ENCODE measurements around the gene VWA5B1. TPM values are rescaled to one million over a fixed set of nuclear protein-coding genes. Genes with fewer than 3 reads are reported as not detected.

VWA5B1 gene
- total RNA-seq, 1 experiment from 2014 or later: not detected

DNA sequence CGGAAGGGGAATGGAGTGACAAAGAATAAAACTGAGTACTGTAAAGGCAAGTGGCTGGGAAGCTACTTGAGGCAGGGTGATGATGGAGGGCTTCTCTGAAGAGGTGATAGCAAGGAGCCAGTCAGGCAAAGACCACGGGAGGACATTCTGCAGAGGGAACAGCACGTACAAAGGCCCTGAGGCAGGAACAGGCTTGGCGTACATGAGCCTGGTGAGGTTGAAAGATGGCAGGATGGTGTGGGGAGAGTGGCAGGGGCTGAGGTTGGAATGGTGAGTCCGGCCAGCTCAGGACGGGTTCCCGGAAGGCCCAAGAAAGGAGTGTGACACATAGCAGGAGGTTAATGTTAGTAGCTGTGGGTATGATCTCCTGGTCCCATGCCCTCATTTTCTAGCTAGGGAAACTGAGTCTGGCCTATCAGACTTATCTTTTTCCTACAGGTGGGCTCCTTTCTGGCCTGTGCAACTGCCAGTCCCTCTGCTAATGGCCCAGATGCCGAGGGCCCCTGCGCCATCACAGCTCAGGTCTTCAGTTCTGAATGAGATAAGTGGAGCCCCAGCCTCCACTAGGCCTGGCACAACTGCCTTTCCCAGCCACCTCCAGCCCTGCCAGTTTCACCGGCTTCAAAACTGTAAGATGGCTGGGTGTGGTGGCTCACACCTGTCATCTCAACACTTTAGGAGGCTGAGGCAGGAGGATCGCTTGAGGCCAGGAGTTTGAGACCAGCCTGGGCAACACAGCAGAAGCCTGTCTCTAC is 87.0 kb downstream of the VWA5B1 start:
- in situ Hi-C loops (cut with HindIII; ENCODE audit: low sequenced_read_pairs): no loop called here
- DNase-seq (ENCODE audit: low spot score): no peak

DNA sequence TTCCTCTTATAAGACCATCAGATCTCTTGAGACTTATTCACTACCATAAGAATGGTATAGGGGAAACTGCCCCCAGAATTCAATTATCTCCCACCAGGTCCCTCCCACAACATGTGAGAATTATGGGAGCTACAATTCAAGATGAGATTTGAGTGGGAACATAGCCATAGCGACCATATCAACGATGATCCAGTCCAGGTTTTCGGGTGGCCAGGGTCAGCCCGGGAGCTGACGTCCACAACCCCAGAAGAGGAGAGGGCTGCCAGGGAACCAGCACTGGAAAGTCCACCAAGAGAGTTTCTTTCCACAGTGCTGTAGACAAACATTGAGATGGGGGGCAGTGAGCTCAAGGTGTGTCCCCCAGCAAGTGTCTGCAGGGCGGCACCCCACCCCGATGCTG is 88.4 kb downstream of the VWA5B1 start:
- DNase-seq (ENCODE audit: low spot score): no peak
- in situ Hi-C loops (cut with HindIII; ENCODE audit: low sequenced_read_pairs): no loop called here

DNA sequence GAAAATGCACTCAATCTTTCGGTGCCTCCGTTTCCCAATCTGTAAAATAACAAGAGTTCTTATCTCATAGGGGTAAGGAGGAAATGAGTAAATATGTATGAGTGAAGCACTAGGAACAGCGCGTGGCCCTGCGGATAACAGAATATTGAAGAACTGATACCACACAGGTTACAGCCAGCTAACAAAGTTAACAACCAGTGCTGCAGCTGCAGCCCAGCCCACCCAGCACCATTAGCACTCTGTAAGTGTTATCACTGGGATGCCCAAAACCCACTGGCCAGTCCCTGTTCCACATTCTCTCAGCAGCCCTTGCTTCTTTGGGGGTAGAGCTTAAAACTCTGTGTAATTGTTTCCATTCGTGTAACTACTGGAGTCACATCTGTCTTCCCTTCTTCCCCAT is 89.5 kb downstream of the VWA5B1 start:
- no peak for DNase-seq (ENCODE audit: low spot score)
- in situ Hi-C loops (cut with HindIII; ENCODE audit: low sequenced_read_pairs): no loop called here

DNA sequence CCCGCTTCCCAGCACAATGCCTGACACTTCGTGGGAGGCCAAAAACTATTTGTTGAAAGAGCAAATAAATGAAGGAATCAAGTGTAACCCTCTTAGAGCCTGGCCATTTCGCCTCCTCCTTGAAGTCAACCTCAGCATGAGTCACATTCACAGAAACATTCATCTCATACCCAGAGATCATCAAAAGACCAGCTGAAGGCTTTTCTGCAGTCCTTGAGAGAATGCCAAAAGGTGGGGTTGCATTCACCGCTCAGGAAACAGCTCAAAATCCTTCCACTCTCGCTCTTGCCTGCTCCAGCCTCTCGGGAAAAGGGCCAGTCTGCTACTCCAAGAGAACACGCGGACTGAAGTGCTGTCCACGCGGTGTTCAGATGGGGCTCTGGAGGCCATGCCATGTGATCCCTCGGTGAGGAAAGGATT is 90.0 kb downstream of the VWA5B1 start:
- no peak for DNase-seq (ENCODE audit: low spot score)

DNA sequence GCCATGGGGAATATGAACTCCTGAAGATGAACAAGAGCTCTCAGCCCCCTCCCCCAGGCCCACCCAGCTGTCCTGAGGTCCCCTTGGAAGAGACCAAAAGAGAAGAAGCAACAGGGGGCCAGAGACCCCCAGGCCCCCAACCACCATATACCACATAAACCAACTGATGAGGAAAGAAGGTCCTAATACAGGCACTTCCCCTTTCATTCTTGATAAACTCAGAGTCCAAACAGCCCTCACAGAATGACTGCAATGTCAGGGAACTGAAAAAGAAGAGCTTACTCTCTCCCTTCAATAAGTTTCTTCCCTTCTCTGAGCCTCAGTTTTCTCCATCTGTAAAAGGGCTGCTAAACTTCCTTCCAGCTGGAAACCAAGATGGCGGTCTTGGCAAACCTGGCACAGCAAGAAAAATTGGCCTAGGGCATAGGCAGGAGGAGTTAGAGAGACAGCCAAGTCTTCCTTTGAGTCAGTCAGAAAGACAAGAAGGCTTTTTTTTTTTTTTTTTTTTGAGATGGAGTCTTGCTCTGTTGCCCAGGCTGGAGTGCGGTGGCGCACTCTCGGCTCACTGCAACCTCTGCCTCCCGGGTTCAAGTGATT is 90.5 kb downstream of the VWA5B1 start:
- no peak for DNase-seq (ENCODE audit: low spot score)
- in situ Hi-C loops (cut with HindIII; ENCODE audit: low sequenced_read_pairs): no loop called here

More for the DNA sequence above, 90.0 kb downstream of the VWA5B1 start:
- in situ Hi-C loops (cut with HindIII; ENCODE audit: low sequenced_read_pairs): no loop called here

DNA sequence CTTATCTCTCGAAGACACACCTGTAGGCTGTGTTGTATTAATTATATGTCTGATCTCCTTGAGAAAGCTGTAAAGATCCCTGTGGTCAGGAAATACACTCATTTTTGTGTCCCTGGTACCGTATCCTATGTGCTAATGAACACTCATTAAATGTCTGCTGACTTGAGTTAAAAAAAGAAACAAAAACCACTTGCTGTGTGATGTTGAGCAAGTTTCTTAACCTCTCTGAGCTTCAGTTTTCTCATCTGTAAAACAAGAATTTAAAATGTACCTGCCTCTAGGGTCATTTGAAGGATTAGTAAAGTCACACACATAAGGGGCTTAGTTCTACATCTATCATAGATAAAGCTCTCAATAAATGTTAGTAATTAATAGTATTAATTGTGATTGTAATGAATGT is 91.3 kb downstream of the VWA5B1 start:
- in situ Hi-C loops (cut with HindIII; ENCODE audit: low sequenced_read_pairs): no loop called here
- no peak for DNase-seq (ENCODE audit: low spot score)

DNA sequence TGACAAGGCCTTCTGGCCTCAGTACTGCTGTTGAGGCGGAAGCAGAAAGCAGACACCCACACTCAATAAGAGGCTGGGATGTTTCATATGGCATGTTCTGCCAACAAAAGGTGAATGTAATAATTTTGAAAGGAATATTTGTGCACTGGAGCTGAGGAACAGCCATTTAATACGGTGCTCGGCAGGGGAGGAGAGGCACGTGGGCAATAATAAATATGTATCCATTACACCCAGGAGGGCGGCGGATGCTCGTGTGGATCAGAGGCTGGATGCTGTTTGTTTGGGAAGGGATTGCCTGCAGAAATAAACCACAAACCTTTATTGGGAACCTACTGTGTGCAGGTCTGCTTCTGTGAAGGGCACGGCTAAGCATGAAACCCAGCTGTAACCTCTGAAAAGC is 92.0 kb downstream of the VWA5B1 start:
- in situ Hi-C loops (cut with HindIII; ENCODE audit: low sequenced_read_pairs): no loop called here
- no peak for DNase-seq (ENCODE audit: low spot score)

DNA sequence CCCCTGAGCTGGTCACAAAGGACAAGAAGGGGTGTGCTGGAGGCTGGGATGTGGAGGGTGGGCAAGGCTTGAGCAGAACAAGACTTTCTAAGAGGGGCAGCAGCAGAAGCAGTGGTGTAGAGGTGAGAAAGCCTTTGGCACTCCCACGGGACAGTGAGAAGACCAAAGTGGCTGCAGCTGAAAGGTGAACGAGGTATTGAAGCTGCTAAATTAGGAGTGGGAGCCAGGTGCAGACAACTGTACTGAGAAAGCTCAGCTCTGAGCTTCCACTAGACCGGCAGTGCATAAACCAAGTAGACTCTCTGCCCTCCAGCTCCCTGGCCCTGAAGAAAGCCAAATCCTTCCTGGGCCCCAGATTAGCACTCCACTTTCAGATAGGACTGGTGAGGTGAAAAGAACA is 93.0 kb downstream of the VWA5B1 start:
- DNase-seq (ENCODE audit: low spot score): no peak
- in situ Hi-C loops (cut with HindIII; ENCODE audit: low sequenced_read_pairs): no loop called here

DNA sequence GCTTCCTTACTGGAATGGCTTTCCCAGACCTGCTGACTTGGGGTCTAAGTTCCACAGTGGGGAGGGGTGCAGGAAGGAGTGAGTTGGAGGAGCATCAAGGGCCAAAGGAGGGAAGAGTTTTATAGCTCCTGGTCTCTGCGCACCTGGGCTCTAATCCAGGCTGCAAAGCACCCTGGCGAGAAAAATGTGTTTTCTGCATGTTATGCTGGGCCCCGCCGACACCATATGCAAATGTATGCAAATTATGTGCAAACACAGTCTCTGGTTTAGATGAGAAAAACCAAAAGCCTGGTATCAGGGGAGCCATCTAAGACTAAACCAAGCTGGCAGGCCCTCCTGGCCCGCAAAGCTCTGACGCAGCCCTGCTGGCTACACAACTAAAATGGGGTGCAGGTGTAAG is 95.0 kb downstream of the VWA5B1 start:
- DNase-seq (ENCODE audit: low spot score): no peak
- in situ Hi-C loops (cut with HindIII; ENCODE audit: low sequenced_read_pairs): no loop called here

DNA sequence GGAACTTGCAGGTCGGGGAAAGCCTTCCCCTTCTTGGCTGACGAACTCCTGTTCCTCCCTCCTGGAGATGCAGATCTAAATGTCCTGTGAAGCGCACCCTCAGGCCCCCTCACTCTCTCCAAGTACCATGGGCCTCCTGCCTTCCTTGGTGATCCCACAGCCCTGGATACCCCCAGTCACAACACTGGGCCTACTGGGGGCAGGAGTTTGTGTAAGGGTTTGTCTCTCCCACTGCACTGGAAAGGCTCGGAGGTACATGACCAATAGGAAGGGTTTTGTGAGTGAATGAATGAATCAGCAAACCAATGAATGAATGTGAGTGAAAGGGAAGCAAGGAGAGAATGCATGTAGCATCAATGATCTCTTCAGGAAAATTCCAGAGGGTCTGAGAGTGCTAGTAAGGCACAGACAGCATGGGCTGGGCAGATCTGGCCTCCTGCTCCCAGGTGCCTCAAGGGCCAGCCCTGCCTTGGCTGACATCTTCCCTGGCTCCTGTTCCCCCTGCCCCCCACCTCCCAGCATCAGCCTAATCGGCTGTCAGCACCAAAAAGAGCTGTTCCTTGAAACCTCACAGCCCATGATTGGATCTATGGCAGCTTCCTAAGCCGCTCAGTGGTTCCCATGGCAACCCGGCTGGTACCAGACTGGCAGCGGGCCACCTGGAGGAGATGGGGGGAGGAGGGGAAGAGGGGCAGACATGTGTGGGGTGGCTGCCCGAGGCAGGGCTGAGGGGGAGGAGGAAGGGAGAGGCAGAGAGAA is 95.8 kb downstream of the VWA5B1 start:
- DNase-seq (ENCODE audit: low spot score): no peak
- in situ Hi-C loops (cut with HindIII; ENCODE audit: low sequenced_read_pairs): no loop called here

DNA sequence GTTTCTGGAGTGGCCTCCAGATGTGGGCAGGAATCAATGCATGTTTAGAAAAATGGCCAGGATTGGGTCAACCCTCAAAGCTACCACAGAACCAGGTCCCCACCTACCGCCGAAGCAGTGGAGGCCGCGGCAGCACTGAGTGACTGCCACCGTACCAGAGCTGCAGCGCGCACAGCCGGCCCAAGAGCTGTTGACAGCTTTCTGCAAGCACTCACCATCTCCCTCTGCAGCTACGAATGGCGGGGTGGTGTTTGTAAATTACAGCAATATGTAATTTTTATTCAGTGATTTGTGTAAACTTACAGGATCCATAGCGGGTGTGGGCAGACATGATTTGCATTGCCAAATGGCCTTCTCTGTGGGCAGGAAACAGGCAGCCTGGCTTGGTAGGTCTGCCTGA is 98.9 kb downstream of the VWA5B1 start:
- no peak for DNase-seq (ENCODE audit: low spot score)
- in situ Hi-C loops (cut with HindIII; ENCODE audit: low sequenced_read_pairs): no loop called here

DNA sequence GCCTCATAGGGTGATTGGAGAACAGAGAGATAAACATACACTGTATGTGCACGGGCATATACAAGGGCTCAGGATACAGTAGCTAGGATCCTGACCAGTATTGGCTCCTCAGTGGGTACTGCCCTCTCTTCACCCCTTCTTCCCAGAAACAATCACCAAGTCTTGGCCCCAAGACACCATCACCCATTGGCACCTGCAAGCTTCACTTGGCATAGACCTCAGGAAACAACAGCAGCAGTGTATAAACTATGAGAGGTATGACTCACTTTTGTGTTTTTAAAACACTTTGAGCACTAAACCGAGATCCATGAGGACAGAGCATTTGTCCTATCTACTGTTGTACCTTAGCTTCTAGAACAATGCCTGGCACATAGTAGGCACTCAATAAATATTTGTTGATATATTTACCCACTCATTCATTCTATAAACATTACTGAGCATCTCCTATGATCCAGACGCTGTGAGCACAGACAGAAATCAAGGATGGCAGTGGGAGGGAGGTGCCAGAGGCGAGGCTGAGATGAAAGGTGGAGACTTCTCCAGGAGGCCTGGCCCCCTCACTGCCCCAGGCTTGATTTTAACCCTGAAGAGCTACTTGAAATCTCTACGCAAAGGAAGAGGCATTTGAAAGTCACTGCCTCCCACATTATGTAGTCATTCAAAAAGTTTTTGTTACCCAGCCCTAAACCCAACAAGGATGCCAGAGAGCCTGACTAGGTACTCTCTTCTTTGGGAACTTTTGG is 100.1 kb downstream of the VWA5B1 start:
- no peak for DNase-seq (ENCODE audit: low spot score)
- in situ Hi-C loops (cut with HindIII; ENCODE audit: low sequenced_read_pairs): no loop called here

DNA sequence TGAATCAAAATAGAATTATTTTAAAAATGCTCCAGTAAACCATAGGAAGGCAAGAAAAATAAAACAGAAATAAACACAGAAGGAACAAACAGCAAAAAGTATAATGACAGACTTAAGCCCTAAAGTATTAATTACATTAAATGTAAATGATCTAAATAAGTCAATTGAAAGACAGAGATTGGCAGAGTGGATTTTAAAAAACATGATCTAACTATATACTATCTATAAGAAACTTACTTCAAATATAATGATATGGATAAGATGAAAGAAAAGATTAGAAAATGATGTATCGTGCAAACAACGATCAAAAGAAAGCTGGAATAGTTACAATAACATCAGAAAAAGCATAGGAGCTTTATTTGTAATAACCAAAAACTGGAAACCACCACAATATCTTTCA is 104.6 kb downstream of the VWA5B1 start:
- in situ Hi-C loops (cut with HindIII; ENCODE audit: low sequenced_read_pairs): no loop called here
- DNase-seq (ENCODE audit: low spot score): no peak

DNA sequence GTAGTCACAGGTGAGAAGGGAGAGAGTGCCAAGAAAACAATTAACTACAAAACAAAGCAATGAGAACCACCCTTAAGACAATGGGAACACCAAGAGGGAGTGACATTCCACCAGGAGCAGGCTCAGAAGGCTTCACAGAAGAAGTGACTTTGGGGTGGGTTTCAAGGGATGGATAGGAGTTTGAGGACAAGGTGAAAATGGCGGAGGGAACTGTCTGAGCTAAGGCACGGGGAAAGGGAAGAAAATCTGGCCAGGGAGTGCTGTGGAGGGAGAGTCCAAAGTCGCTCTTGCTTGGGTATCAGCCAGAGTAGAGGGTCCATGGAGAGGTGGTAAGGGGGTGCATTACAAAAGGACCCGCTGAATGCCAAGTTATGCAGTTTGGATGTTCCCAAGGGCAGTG is 108.1 kb downstream of the VWA5B1 start:
- in situ Hi-C loops (cut with HindIII; ENCODE audit: low sequenced_read_pairs): no loop called here
- DNase-seq (ENCODE audit: low spot score): no peak

DNA sequence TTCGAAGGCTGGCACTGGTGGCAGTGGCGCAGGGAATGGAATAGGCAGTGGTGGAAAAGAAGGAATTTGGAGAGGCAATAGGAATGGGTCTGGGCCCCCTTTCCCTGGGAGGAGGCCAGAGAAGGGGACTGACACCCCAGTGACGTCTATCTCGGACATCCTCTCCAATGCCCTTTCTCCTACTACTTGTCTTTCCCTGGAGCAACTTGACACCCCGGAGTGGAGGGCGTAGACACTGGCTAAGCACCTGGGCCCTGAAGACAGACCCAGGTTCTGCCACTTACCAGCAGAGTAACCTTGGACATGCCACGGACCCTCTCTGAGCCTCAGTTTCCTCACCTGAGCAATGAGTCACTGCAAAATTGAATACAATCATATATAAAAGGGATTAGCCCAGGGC is 108.5 kb downstream of the VWA5B1 start:
- in situ Hi-C loops (cut with HindIII; ENCODE audit: low sequenced_read_pairs): no loop called here
- DNase-seq (ENCODE audit: low spot score): no peak

DNA sequence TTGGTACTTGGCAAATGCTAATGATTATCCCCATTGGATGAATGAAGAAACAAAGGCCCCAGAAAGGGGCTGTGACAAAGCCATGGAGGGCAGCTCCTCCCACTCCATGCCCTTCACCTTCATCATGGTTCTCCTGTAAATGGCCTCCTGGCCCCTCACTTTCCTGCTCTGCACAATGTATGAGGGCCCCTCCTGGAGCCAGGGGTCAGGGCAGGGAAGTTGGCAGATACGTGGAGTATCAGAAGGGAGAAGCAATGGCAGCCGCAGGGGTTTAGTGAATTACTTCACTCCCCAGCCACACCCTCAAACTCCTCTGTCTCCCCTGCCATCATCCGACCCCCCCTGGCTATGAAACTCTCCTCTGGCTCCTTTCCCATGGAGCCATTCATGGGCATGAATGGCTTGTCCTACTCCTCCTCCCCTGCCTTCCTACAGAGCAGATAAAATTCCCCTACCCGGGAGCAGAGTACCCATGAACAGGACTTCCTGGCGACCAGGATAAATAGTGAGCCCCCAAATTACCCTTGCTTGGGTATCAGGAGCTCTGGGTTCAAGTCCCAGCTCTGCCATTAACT is 109.0 kb downstream of the VWA5B1 start:
- no peak for DNase-seq (ENCODE audit: low spot score)
- in situ Hi-C loops (cut with HindIII; ENCODE audit: low sequenced_read_pairs): no loop called here

DNA sequence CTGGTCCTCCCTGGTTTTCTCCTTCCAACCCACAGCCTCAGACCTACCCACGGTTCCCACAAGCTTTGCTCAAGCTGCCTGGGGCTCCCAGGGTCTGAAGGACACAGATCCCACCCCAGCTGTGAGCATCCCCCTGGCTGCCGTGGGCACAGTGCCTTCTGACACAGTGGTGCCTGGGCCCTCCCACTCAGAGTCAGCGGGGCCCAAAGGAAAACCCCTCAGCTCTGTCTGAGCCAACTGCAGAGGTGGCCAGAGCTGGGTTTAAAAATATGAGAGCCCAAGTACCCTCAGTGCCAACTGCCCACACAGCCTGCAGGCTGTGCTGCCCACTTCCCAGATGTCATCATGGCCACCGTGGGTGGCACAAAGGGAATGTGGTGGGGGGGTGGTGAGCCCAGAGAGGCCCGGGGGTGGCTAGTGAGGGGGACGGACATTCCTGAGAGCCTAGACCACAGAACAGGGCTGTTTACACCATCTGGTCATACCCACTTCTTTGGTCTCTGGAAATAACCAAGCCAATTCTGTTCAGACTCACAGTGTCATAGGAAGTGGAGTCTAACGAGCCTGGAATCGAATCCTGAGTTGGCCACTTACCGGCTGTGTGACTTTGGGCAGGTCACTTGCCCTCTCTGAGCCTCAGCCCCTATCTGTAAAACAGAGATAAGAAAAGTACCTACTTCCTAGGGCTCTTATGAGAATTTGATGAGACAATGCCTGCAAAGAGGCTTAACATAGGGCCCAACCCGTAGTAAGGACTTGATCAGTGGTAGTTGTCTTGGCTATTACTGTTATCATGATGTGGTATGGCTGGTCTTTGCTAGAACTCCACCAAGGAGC is 109.9 kb downstream of the VWA5B1 start:
- in situ Hi-C loops (cut with HindIII; ENCODE audit: low sequenced_read_pairs): no loop called here

DNA sequence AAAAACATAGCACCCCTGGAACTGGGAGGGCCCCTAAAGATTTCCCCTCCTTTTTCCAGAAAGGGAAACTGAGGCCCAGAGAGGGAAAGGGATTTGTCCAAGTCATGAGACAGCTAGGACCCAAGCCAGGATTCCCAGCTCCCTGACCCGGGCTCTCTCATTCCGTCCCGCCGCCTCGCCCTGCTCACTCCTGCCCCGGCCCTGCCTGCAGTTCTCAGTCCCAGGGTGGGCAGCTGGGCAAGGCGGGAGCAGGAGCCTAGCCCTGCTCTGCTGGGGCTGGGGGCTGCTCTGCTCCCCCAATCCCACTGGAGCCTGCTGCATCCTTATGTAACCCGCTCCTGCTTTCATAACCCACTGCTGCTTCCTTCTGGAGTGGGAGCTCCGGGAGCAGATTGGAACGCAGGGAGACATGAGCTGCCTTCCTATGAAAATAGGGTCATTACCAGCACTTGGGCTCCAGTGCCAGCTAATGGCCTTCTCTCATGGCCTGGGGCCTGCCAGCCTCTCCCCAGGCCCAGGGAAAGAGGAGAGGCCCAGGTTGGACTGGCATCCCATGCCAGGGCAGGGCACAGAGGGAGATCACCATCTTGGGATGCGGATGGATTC is 110.8 kb downstream of the VWA5B1 start:
- in situ Hi-C loops (cut with HindIII; ENCODE audit: low sequenced_read_pairs): no loop called here
- DNase-seq (ENCODE audit: low spot score): peak; percentile 83

More for the DNA sequence above, 109.9 kb downstream of the VWA5B1 start:
- DNase-seq (ENCODE audit: low spot score): no peak

All from G401 (cell line).